Kidney (tissue), 14 donors: ENCODE measurements around the gene VPS29. TPM values are rescaled to one million over a fixed set of nuclear protein-coding genes. Genes with fewer than 3 reads are reported as not detected.
A peak's percentile ranks its signal among the peaks of the same experiment; 100 is the strongest.

Experiments
- DNase-seq, 5 donors: peaks; one replicate each; pipeline ENCODE4 v3.0.0-alpha.2; 2013 to 2020
- FAIRE-seq: peaks from 2 replicates; lab custom pipeline; 2012; peaks lifted over from hg19 to GRCh38; lab: Jason Lieb, UNC
- H3K27ac ChIP-seq, 2 donors: one replicate each; pipeline ENCODE4 v1.7.0; 2013; ENCODE audit warnings: low read depth in 2 of 2, low read length in 2 of 2, inconsistent platforms in 1 of 2
- H3K27me3 ChIP-seq: one replicate; pipeline ENCODE4 v1.7.1; 2013; ENCODE audit warnings: low read length, inconsistent platforms; ENCODE audit not compliant: control insufficient read depth, insufficient read depth
- H3K36me3 ChIP-seq, 3 donors: one replicate each; pipeline versions ENCODE4 v1.7.0 to v1.7.1; 2013; ENCODE audit warnings: low read length in 3 of 3, control low read depth in 1 of 3, inconsistent platforms in 1 of 3; ENCODE audit not compliant: insufficient read depth in 3 of 3, control insufficient read depth in 2 of 3
- H3K4me1 ChIP-seq, 3 donors: one replicate each; pipeline versions ENCODE4 v1.7.0 to v1.7.1; 2013; ENCODE audit warnings: low read length in 3 of 3, inconsistent platforms in 1 of 3, low read depth in 1 of 3; ENCODE audit not compliant: control insufficient read depth in 2 of 3, insufficient read depth in 2 of 3
- H3K4me3 ChIP-seq, 3 donors: one replicate each; pipeline versions ENCODE4 v1.7.0 to v1.8.1; 2013; ENCODE audit warnings: low read length in 3 of 3, control low read depth in 1 of 3, inconsistent platforms in 1 of 3
- H3K9ac ChIP-seq, 3 donors: one replicate each; pipeline versions ENCODE4 v1.7.0 to v1.7.1; 2013; ENCODE audit warnings: low read length in 3 of 3, control low read depth in 1 of 3, inconsistent platforms in 1 of 3
- H3K9me3 ChIP-seq, 3 donors: one replicate each; pipeline versions ENCODE4 v1.7.0 to v1.7.1; 2013; ENCODE audit warnings: low read length in 3 of 3, control low read depth in 1 of 3, inconsistent platforms in 1 of 3; ENCODE audit not compliant: control insufficient read depth in 2 of 3, insufficient read depth in 1 of 3
- CTCF ChIP-seq: IDR thresholded peaks from 3 replicates; pipeline ENCODE4 v1.5.1; 2012; ENCODE audit warnings: mild to moderate bottlenecking, moderate library complexity, borderline replicate concordance; ENCODE audit not compliant: insufficient read depth; ENCODE audit errors: extremely low read depth
- intact Hi-C: fragments of 100-400 bp; cut with DNase I; formaldehyde crosslinking; loops from one replicate; pipeline ENCODE4 v1.11.1; 2022
- polyA plus RNA-seq: library from polyadenylated mRNA; stranded (reverse); fragments of 350-450 nt; fragmentation: Illumina TruSeq; extraction: RNeasy Lipid Tissue Mini Kit (QIAGEN cat#74804); gene quantifications from one replicate; pipeline ENCODE4 v1.2.3, GENCODE V29; 2014; ENCODE audit warnings: low read depth, low replicate concordance; ENCODE audit not compliant: insufficient read depth
- total RNA-seq: library from RNA; stranded (reverse); fragmentation: NEBNext Ultra II Directional; extraction: Animal tissue kit (Norgen Biotek cat#: 25700); gene quantifications from one replicate; pipeline ENCODE4 v1.2.1, GENCODE V29; 2021
- donor health status: control.
- donor health status: control.
- donor health status: control.
- donor health status: control.
- donor health status: control.
- donor health status: DM: yes; HTN: yes; CAD: no.
- donor health status: Normal renal cell carcinoma (clear cell type).

VPS29 gene
- total and polyA plus RNA-seq, 2 donors from 2014 or later: 108 to 153 TPM

- Histone ChIP-seq H3K27me3 (no peaks in the 10 kb centered on the region), H3K27ac (peak overlapping the region; percentile 56 to 95), H3K36me3 (peaks cover 3 to 32% (median 15%) of the 10 kb centered on the region in 3 donors), H3K9ac (peak overlapping the region in 1 of 3 donors; percentile 64), H3K4me1 (peaks cover 0 to 26% (median 9%) of the 10 kb centered on the region in 3 donors), H3K4me3 (peak overlapping the region in 1 of 3 donors; percentile 3), H3K9me3 (no peaks in the 10 kb centered on the region)
- intact Hi-C loops: no loop called here
- TF ChIP-seq CTCF: no peak
- no peak for FAIRE-seq
- DNase-seq: no peak
These were observed 35.1 kb upstream of the VPS29 start for GRCh38 chr12:110536834-110537604.

GRCh38 chr12:110534811-110535210 is 32.9 kb upstream of the VPS29 start:
- intact Hi-C loops: no loop called here
- no peak for DNase-seq
- TF ChIP-seq CTCF: no peak
- Histone ChIP-seq H3K27me3 (no peaks in the 10 kb centered on the region), H3K4me1 (peaks cover 0 to 27% (median 12%) of the 10 kb centered on the region in 3 donors), H3K4me3 (no peak overlapping the region), H3K9ac (no peak overlapping the region), H3K9me3 (no peaks in the 10 kb centered on the region), H3K36me3 (peaks cover 3 to 38% (median 15%) of the 10 kb centered on the region in 3 donors), H3K27ac (no peak overlapping the region)
- FAIRE-seq: no peak

DNA sequence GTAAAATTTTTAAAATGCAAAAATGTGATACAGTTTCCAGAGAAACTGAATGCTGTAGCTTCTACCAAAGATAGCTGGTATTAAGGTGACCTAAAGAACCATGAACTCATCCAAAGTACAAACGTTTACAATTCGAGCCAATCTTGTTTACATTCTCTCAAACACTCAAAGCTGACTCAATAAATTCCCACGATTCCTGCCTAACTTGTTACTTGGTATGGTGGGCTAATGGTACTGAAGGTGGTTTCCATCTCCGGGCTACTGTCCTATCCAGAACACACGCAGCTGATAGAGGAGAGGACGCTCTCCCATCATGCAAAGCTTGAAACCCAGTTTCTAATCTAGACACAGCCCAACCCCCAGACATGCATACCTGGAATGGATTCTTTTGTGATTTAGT is 31.7 kb upstream of the VPS29 start:
- Histone ChIP-seq H3K9ac (no peak overlapping the region), H3K27ac (no peak overlapping the region), H3K4me1 (peaks cover 0 to 21% (median 12%) of the 10 kb centered on the region in 3 donors), H3K36me3 (peaks cover 0 to 26% (median 13%) of the 10 kb centered on the region in 3 donors), H3K9me3 (no peaks in the 10 kb centered on the region), H3K4me3 (no peak overlapping the region), H3K27me3 (no peaks in the 10 kb centered on the region)
- no peak for TF ChIP-seq CTCF
- FAIRE-seq (no peak), DNase-seq (no peak)
- intact Hi-C loops: no loop called here
